ENCODE data around the gene SIK3.
"Not testable (repeated sequence)": the region's sequence is repeated elsewhere in the genome, so short reads cannot be mapped to it uniquely, and the experiment has no call there.

SIK3 gene

GRCh38 chr11:117098269-117099232 lies at the start of gene SIK3:
TSS of gene SIK3 (minus strand) at chr11:117098428. CDS start at chr11:117098415, 13 bp downstream.
- DNase-seq: peak; percentile 97

- no peak for DNase-seq
Observed at GRCh38 chr11:117146521-117146920, 48.3 kb upstream of the SIK3 start.

- no peak for DNase-seq
Observed at GRCh38 chr11:117145393-117145761, 47.1 kb upstream of the SIK3 start.

- DNase-seq: no peak
Observed at GRCh38 chr11:117144477-117145392, 46.5 kb upstream of the SIK3 start.

GRCh38 chr11:117143871-117144476 lies 45.7 kb upstream of the SIK3 start, which contains the start of gene PAFAH1B2:
TSS of gene PAFAH1B2 (plus strand) at chr11:117144287. CDS start at chr11:117152448, 8,161 bp downstream.
- peak; percentile 96 for DNase-seq

GRCh38 chr11:117143390-117143789 lies 45.2 kb upstream of the SIK3 start:
- DNase-seq: peak; percentile 29

- not testable (repeated sequence) for DNase-seq
Observed at GRCh38 chr11:117137223-117138086, 39.2 kb upstream of the SIK3 start.

GRCh38 chr11:117134979-117135378 lies 36.8 kb upstream of the SIK3 start:
- not testable (repeated sequence) for DNase-seq

- DNase-seq: no peak
Observed at GRCh38 chr11:117134431-117134830, 36.2 kb upstream of the SIK3 start.

- no peak for DNase-seq
Observed at GRCh38 chr11:117130879-117131278, 32.7 kb upstream of the SIK3 start.

GRCh38 chr11:117130396-117130795 lies 32.2 kb upstream of the SIK3 start:
- DNase-seq: not testable (repeated sequence)

- DNase-seq: no peak
Observed at GRCh38 chr11:117128289-117128688, 30.1 kb upstream of the SIK3 start.

- no peak for DNase-seq
Observed at GRCh38 chr11:117127171-117127901, 29.1 kb upstream of the SIK3 start.

GRCh38 chr11:117126223-117126965 lies 28.2 kb upstream of the SIK3 start:
- DNase-seq: no peak

GRCh38 chr11:117122556-117122955 lies 24.3 kb upstream of the SIK3 start:
- no peak for DNase-seq

GRCh38 chr11:117121176-117121575 lies 22.9 kb upstream of the SIK3 start:
- no peak for DNase-seq

GRCh38 chr11:117117681-117118080 lies 19.5 kb upstream of the SIK3 start:
- DNase-seq: no peak

- DNase-seq: not testable (repeated sequence)
Observed at GRCh38 chr11:117112939-117113338, 14.7 kb upstream of the SIK3 start.

GRCh38 chr11:117112497-117112896 lies 14.3 kb upstream of the SIK3 start:
- not testable (repeated sequence) for DNase-seq

- DNase-seq: no peak
Observed at GRCh38 chr11:117110294-117110950, 12.2 kb upstream of the SIK3 start.

Data from activated CD8-positive, alpha-beta memory T cell treated with anti-CD3 and anti-CD28 coated beads, Interleukin-2, amount 50 U/mL, for 4 hours (primary cell).